Fibroblast of the aortic adventitia (primary cell): ENCODE data around the gene GEMIN4. TPM values are rescaled to one million over a fixed set of nuclear protein-coding genes. Genes with fewer than 3 reads are reported as not detected.

Experiments
- DNase-seq: peaks from one replicate; pipeline ENCODE4 v3.0.0-alpha.2; 2010; ENCODE audit warnings: low read depth
- H3K4me3 ChIP-seq: 2 replicates; pipeline ENCODE4 v1.5.1; 2011; ENCODE audit warnings: low read depth, mild to moderate bottlenecking, control low read depth, low read length, moderate library complexity
- total RNA-seq: library from RNA; depleted of rRNA; stranded (reverse); fragments of >200 nt; gene quantifications from 2 replicates; pipeline ENCODE4 v1.2.3, GENCODE V29; 2012; ENCODE audit warnings: low replicate concordance
- TF ChIP-seq, protein P1 (sequence below): IDR thresholded peaks from 2 replicates; pipeline ENCODE4 v1.5.1; 2011; ENCODE audit warnings: mild to moderate bottlenecking, low read length, control low read depth, inconsistent platforms; ENCODE audit not compliant: insufficient read depth

Gene GEMIN4
- 16.7 and 21.3 TPM in 2 replicates for total RNA-seq

DNA sequence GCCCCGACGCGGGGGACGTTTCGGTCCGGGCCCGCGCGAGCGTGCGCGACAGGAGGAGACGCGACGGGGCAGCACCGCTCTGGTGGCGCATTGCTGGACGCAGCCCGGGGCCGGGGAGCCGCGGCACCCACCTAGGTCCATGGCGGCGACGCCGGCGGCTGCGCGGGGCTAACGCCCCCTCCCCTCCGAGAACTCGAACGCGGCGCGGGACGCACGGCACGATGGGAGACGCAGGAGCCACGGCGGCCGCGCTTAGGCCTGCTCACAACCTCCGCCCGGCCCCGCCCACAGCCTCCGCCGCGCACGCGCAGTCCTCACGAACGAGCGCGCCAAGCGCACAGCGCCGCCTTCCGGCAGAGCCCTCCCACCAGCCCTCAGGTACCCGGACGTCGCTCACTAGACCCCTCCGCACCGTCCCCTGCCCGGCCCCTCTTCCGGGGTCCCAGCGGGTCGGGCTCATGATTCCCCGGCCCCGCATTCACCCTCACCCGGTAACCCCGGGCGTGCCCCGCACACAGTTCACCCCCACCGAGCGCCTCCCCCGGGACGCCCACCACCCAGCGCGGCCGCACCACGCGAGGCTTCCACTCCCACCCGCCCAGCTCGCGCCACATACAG is at the start of gene GEMIN4:
Gene GEMIN4 (minus strand): TSS at position 263 of the 618 bp plus-strand sequence. CDS start 122 bp downstream, at position 141.
- TF ChIP-seq, protein P1, sequence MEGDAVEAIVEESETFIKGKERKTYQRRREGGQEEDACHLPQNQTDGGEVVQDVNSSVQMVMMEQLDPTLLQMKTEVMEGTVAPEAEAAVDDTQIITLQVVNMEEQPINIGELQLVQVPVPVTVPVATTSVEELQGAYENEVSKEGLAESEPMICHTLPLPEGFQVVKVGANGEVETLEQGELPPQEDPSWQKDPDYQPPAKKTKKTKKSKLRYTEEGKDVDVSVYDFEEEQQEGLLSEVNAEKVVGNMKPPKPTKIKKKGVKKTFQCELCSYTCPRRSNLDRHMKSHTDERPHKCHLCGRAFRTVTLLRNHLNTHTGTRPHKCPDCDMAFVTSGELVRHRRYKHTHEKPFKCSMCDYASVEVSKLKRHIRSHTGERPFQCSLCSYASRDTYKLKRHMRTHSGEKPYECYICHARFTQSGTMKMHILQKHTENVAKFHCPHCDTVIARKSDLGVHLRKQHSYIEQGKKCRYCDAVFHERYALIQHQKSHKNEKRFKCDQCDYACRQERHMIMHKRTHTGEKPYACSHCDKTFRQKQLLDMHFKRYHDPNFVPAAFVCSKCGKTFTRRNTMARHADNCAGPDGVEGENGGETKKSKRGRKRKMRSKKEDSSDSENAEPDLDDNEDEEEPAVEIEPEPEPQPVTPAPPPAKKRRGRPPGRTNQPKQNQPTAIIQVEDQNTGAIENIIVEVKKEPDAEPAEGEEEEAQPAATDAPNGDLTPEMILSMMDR: peak; percentile 91
- peak within 1 kb of the TSS; percentile 84 for H3K4me3 ChIP-seq

DNA sequence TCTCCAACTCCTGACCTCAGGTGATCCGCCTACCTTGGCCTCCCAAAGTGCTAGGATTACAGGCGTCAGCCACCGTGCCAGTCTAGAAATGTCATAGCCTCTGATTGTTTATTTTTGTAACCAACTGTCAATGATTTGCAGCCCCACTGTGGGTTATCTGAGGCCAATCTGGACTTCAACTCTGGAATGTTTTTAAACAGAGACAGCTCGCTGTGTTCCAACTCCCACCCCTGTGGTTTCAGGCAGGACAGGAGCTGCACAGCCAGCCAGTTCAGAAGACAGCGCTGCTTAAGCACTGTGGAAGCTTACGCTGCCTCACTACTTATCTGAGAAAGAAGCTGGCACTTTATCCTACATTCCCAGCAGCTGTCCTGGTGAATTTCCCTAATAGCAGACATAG is 49.6 kb upstream of the GEMIN4 start:
- DNase-seq: peak; percentile 9
- TF ChIP-seq, protein P1: no peak
- H3K4me3 ChIP-seq: no peak overlapping the region

More for the DNA sequence above, at the start of gene GEMIN4:
- DNase-seq: peak; percentile 82

DNA sequence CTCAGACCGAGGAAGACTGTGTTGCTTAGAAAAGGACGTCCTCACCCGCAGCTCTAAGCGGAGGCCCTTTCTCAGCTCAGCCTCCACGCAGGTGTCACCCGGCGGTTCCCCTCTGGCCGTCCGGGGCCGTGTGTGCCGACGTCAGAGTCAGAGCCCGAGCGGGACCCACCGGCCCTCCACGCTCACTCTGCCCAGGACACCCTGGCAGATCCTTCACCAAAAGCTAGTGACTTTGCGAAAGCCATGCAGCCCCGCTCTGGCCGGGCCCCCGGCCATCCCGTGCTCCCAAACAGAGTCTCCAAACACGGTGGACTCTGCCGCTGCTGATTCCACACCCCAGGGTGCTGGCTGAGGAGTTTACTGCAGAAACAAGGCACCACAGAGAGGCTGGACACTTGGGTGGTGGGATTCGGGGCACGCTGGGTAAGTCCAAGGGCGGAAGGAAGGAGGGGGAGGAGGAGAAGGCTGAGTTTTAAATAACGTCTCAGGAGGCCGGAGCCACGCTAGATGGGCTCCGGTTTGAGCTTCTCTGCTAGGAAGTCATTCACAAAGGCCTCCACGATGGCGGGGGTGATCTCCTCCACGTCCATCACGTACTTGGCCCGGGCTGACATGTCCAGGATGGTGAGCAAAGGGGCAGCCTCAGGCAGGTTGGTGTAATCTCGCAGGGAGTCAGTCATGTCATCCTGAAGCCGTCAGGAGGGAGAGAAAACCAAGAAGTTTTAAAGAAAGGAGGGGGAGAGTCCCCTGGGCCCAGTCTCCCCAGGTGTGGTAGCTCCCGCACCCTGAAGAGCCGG is 48.6 kb upstream of the GEMIN4 start:
- no peak for DNase-seq
- TF ChIP-seq, protein P1: no peak
- H3K4me3 ChIP-seq: no peak overlapping the region

DNA sequence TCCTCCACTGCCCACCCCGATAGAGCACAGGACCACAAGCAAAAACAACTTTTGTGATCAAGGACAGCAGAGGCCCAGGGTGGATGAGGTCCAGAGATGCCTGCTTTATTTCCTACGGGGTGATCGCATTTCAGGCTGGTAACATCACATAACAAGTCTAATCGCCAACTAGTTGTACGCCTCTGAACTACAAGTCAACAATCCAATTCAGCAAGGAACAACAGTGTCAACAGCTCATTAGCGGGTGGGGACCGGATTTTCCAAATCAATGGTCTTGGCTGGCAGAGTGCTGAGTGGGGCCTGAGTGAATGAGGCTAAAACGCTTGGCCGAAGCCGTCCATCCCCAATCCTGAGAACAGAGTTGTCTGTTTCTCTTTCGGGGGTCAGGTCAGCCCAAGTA is 47.2 kb upstream of the GEMIN4 start:
- no peak for DNase-seq
- H3K4me3 ChIP-seq: no peak overlapping the region
- TF ChIP-seq, protein P1: no peak

DNA sequence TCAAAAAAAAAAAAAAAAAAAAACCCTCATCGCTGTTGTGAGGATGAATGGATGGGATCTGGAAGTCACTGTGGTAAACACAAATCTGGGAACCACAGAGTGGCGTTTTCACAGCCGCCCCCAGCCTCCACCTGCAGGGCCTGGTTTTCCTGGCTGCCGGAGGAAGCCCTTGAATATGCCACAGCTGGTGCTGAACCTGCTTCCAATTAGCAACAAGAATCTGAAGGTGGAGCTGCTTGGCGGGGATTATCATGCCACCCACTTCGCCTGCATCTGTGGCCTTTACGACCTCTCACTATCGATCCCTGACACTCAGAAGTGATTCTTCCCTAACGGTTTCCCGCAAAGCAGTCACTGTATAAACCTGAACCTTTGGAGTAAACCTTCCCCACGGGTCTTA is 46.2 kb upstream of the GEMIN4 start:
- TF ChIP-seq, protein P1: no peak
- H3K4me3 ChIP-seq: no peak overlapping the region
- DNase-seq: no peak

DNA sequence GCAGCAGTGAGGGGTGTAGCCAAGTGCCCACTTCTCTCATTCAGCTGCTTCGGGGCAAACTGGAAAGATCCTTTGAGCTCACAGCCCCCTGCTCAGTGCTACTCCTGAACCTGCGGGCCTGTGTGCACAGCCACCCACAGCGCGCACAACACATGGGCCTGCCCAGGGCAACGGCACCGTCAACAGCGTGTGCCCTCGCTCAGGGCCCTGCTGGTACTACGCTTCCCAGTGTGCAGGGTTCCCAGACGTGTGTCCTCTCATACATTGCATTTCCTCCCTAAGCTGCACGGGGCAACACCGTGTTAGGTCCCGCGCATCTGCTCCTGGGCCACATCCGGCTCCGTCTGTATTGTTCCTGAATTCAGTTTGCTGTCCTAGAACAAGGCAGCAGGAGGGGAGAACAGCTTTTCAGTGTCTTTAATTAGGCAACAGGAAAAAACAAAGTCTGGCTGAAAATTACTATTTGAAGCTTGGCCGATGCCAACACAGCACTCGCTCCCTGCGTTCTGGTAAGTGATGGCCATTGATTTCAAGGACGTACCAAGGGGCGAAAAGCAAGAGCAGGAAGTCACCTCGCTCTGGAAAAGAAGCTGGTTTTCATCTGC is 45.3 kb upstream of the GEMIN4 start:
- DNase-seq: no peak
- no peak overlapping the region for H3K4me3 ChIP-seq
- TF ChIP-seq, protein P1: no peak
